ENCODE measurements around the gene CDC45. TPM values are rescaled to one million over a fixed set of nuclear protein-coding genes. Genes with fewer than 3 reads are reported as not detected.

CDC45 gene
- polyA plus RNA-seq, 1 experiment = 9.3 TPM

DNA sequence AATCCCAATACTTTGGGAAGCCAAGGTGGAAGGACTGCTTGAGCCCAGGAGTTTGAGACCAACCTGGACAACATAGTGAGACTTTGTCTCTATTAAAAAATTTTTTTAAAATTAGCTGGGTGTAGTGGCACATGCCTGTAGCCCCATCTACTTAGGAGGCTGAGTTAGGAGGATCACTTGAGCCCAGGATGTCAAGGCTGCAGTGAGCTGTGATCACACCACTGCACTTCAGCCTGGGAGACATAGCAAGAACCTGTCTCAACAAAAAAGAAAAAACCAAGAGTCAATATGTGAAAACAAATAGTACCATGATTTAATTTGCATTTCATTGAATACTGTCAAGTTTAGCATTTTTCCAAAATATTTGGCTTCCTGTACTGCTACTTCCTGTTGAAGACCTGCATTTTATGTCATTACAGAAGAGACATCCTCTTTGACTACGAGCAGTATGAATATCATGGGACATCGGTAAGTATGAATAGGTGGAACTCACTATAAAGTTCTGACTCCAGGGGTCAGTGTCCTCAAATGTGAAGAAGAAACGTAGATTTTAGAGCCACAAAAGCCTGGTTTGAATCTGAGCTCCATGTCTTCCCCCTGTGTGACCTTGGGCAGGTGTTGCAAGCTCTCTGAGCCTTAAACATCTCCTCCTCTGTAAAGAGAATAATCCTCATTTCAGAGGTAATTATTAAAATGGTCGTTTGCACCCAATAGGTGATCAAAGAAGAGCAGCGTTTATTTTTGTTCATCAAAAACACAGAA is 16.0 kb downstream of the CDC45 start:
- DNase-seq (ENCODE audit: low read depth, low spot score) = no peak
- TF ChIP-seq, protein P1, sequence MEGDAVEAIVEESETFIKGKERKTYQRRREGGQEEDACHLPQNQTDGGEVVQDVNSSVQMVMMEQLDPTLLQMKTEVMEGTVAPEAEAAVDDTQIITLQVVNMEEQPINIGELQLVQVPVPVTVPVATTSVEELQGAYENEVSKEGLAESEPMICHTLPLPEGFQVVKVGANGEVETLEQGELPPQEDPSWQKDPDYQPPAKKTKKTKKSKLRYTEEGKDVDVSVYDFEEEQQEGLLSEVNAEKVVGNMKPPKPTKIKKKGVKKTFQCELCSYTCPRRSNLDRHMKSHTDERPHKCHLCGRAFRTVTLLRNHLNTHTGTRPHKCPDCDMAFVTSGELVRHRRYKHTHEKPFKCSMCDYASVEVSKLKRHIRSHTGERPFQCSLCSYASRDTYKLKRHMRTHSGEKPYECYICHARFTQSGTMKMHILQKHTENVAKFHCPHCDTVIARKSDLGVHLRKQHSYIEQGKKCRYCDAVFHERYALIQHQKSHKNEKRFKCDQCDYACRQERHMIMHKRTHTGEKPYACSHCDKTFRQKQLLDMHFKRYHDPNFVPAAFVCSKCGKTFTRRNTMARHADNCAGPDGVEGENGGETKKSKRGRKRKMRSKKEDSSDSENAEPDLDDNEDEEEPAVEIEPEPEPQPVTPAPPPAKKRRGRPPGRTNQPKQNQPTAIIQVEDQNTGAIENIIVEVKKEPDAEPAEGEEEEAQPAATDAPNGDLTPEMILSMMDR (IDR thresholded peaks at IDR 0.05; ENCODE audit: low read depth, low read length) = peak; percentile 38
- ChIA-PET POLR2A (no interaction called here), CTCF (interaction anchor here (0.6 to 2.8 kb wide), 2 partner anchors 134 to 290 kb away, joined by 3 to 27 read pairs; no protein-coding TSS in a partner anchor)
- no peaks in the 10 kb centered on the region for H3K27me3 ChIP-seq (ENCODE audit: control insufficient read depth, insufficient read depth, low read length)
- no peak overlapping the region for H3K4me3 ChIP-seq (ENCODE audit: low read depth, low read length)
- no peak overlapping the region for H3K27ac ChIP-seq (ENCODE audit: low read depth, low read length)
- no peaks in the 10 kb centered on the region for H3K9me3 ChIP-seq (ENCODE audit: control insufficient read depth, insufficient read depth, low read length)

GRCh38 chr22:19496324-19496630 is 16.6 kb downstream of the CDC45 start:
- DNase-seq (ENCODE audit: low read depth, low spot score) = no peak
- ChIA-PET CTCF (interaction anchor here (0.6 to 2.8 kb wide), 2 partner anchors 133 to 290 kb away, joined by 3 to 27 read pairs; no protein-coding TSS in a partner anchor), POLR2A (no interaction called here)
- TF ChIP-seq, protein P1 (IDR thresholded peaks at IDR 0.05; ENCODE audit: low read depth, low read length) = no peak
- Histone ChIP-seq H3K9me3 (ENCODE audit: control insufficient read depth, insufficient read depth, low read length) (no peaks in the 10 kb centered on the region), H3K4me3 (ENCODE audit: low read depth, low read length) (no peak overlapping the region), H3K27ac (ENCODE audit: low read depth, low read length) (no peak overlapping the region), H3K27me3 (ENCODE audit: control insufficient read depth, insufficient read depth, low read length) (no peaks in the 10 kb centered on the region)

DNA sequence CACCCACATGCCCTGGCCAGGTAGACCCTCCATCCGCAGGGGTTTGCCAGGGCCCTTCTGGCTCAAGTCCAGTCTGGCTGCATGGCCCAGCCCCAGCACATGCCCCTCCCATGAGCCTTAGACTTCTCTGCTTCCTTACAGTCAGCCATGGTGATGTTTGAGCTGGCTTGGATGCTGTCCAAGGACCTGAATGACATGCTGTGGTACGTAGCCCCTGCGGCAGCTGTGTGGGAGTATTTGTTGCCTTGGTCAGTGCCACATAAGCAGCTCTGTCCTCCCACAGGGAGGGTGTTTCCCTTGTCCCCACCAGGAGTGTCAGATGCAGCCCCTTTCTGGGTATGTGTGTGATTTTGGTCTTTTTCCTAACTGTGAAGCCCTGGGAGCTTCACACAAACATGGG is 17.5 kb downstream of the CDC45 start:
- Histone ChIP-seq H3K27ac (ENCODE audit: low read depth, low read length) (peak overlapping the region; percentile 65), H3K4me3 (ENCODE audit: low read depth, low read length) (no peak overlapping the region), H3K27me3 (ENCODE audit: control insufficient read depth, insufficient read depth, low read length) (no peaks in the 10 kb centered on the region), H3K9me3 (ENCODE audit: control insufficient read depth, insufficient read depth, low read length) (no peaks in the 10 kb centered on the region)
- TF ChIP-seq, protein P1 (IDR thresholded peaks at IDR 0.05; ENCODE audit: low read depth, low read length) = no peak
- POLR2A ChIA-PET = no interaction called here
- CTCF ChIA-PET = interaction anchor here (1.0 kb wide), 1 partner anchor 133 kb away, joined by 9 read pairs; no protein-coding TSS in a partner anchor
- peak; percentile 78 for DNase-seq (ENCODE audit: low read depth, low spot score)

- no peaks in the 10 kb centered on the region for H3K27me3 ChIP-seq (ENCODE audit: control insufficient read depth, insufficient read depth, low read length)
- no peaks in the 10 kb centered on the region for H3K9me3 ChIP-seq (ENCODE audit: control insufficient read depth, insufficient read depth, low read length)
- CTCF ChIA-PET = no interaction called here
- H3K4me3 ChIP-seq (ENCODE audit: low read depth, low read length) = no peak overlapping the region
- DNase-seq (ENCODE audit: low read depth, low spot score) = no peak
- TF ChIP-seq, protein P1 (IDR thresholded peaks at IDR 0.05; ENCODE audit: low read depth, low read length) = no peak
- H3K27ac ChIP-seq (ENCODE audit: low read depth, low read length) = no peak overlapping the region
- POLR2A ChIA-PET = no interaction called here
Observed at GRCh38 chr22:19498154-19498865, 18.6 kb downstream of the CDC45 start.

DNA sequence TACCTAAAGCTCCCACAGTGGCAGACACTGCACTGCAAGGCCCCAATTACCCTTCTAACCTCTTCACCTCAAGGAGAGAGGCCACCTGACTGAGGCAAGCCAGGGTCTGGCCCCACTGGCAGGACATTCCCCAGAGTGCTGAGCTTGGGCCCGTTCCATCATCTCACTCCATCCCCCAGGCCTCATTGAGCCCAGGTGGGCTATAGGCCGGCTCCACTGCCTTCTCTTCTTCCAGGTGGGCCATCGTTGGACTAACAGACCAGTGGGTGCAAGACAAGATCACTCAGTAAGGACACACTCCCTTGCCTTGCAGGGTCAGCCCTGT is 19.1 kb downstream of the CDC45 start:
- DNase-seq (ENCODE audit: low read depth, low spot score) = no peak
- TF ChIP-seq, protein P1 (IDR thresholded peaks at IDR 0.05; ENCODE audit: low read depth, low read length) = no peak
- ChIA-PET CTCF (no interaction called here), POLR2A (no interaction called here)
- H3K9me3 ChIP-seq (ENCODE audit: control insufficient read depth, insufficient read depth, low read length) = no peaks in the 10 kb centered on the region
- no peak overlapping the region for H3K4me3 ChIP-seq (ENCODE audit: low read depth, low read length)
- H3K27me3 ChIP-seq (ENCODE audit: control insufficient read depth, insufficient read depth, low read length) = no peaks in the 10 kb centered on the region
- H3K27ac ChIP-seq (ENCODE audit: low read depth, low read length) = no peak overlapping the region

Measured in AG04450 (cell line).